BLaER1 (cell line): ENCODE results near the gene KHDRBS1.

Experiments used
- H3K27ac ChIP-seq: shearing (Covaris generic); formaldehyde crosslinking; 2 replicates; pipeline ENCODE4 v1.8.1; 2022
- H3K27me3 ChIP-seq: shearing (Covaris generic); formaldehyde crosslinking; 2 replicates; pipeline ENCODE4 v1.8.1; 2022
- H3K36me3 ChIP-seq: shearing (Covaris generic); formaldehyde crosslinking; 2 replicates; pipeline ENCODE4 v1.8.1; 2022
- H3K4me1 ChIP-seq: shearing (Covaris generic); formaldehyde crosslinking; 2 replicates; pipeline ENCODE4 v1.8.1; 2022
- H3K4me2 ChIP-seq: shearing (Covaris generic); formaldehyde crosslinking; 2 replicates; pipeline ENCODE4 v1.8.1; 2022
- H3K4me3 ChIP-seq: shearing (Covaris generic); formaldehyde crosslinking; 2 replicates; pipeline ENCODE4 v1.8.1; 2022
- H3K9ac ChIP-seq: shearing (Covaris generic); formaldehyde crosslinking; 2 replicates; pipeline ENCODE4 v1.8.1; 2022
- H3K9me3 ChIP-seq: shearing (Covaris generic); formaldehyde crosslinking; 2 replicates; pipeline ENCODE4 v1.8.1; 2022
- H4K20me1 ChIP-seq: shearing (Covaris generic); formaldehyde crosslinking; 2 replicates; pipeline ENCODE4 v1.8.1; 2022
- Cebpa-rat ChIP-seq: shearing (Covaris generic); IDR thresholded peaks from 2 replicates; pipeline ENCODE4 v1.8.1; 2022

KHDRBS1 gene, protein sequence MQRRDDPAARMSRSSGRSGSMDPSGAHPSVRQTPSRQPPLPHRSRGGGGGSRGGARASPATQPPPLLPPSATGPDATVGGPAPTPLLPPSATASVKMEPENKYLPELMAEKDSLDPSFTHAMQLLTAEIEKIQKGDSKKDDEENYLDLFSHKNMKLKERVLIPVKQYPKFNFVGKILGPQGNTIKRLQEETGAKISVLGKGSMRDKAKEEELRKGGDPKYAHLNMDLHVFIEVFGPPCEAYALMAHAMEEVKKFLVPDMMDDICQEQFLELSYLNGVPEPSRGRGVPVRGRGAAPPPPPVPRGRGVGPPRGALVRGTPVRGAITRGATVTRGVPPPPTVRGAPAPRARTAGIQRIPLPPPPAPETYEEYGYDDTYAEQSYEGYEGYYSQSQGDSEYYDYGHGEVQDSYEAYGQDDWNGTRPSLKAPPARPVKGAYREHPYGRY

DNA sequence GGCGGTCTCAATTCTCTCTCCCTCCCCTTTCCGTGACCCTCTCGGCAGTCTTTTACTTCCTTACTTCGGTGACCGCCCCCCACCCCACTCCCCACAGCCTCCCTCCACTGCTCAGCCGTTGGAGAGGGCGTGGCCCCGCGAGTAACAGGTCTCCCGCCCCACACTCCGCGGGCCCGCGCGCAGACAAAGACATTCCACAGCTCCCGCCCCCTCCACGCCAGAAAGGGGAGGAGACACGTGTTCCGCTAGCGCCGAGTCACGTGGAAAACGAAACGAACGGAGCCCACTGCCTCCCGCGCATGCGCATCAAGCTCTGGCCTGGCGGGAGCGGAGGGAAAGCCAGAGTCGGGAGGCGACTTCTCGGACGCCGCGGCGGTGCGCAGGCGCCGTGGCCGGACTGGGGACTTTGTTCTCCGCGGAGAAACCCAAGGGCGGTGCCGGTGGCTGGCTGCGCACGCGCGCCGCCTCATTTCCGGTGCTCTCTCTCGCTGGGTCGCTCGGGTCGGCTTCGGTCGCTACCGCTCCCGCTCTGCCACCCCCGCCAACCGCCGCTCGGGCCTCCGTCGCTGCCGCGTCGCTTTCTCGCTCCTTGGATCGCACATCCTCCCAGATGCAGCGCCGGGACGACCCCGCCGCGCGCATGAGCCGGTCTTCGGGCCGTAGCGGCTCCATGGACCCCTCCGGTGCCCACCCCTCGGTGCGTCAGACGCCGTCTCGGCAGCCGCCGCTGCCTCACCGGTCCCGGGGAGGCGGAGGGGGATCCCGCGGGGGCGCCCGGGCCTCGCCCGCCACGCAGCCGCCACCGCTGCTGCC is at the start of gene KHDRBS1:
KHDRBS1 (plus strand) TSS at position 483 of the 813 bp plus-strand sequence; CDS start at position 611, 128 bp downstream.
- peak within 1 kb of the TSS; percentile 100 for H3K4me3 ChIP-seq
- peaks cover 48% of the 10 kb centered on the region for H4K20me1 ChIP-seq
- H3K4me2 ChIP-seq: peak within 1 kb of the TSS; percentile 93
- peak within 1 kb of the TSS; percentile 100 for H3K27ac ChIP-seq
- peak within 1 kb of the TSS; percentile 100 for H3K9ac ChIP-seq
- no peaks in the 10 kb centered on the region for H3K9me3 ChIP-seq
- H3K27me3 ChIP-seq: no peaks in the 10 kb centered on the region
- H3K4me1 ChIP-seq: peaks cover 59% of the 10 kb centered on the region
- no peak for TF ChIP-seq Cebpa-rat
- peaks cover 29% of the 10 kb centered on the region for H3K36me3 ChIP-seq

DNA sequence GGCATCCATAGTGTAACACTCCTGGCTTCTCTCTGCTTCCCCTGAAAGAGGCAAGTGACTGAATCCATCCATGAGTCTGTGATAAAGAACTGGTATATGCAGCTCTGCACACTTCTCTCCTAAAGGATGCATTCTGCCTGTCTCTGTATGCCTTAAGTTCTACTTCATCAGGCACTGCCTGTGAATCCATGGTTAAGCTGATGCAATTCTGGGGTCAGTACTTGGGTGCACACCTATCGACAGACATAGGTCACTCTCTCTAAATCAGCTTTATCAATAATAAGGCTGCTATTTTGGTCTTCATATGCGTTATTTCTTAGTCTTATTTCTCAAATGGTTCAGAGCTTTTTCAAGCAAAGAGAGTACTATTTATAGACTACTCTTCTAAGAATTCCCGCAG is 42.8 kb upstream of the KHDRBS1 start:
- no peak overlapping the region for H3K27ac ChIP-seq
- 0 out of 2 replicates have a peak overlapping the region, but pooled peaks have one; percentile 1 for H3K4me2 ChIP-seq
- H3K9ac ChIP-seq: no peak overlapping the region
- no peak for TF ChIP-seq Cebpa-rat
- H3K36me3 ChIP-seq: no peaks in the 10 kb centered on the region
- no peaks in the 10 kb centered on the region for H3K27me3 ChIP-seq
- H3K4me3 ChIP-seq: no peak overlapping the region
- H4K20me1 ChIP-seq: no peaks in the 10 kb centered on the region
- no peaks in the 10 kb centered on the region for H3K9me3 ChIP-seq
- H3K4me1 ChIP-seq: peaks cover 29% of the 10 kb centered on the region

DNA sequence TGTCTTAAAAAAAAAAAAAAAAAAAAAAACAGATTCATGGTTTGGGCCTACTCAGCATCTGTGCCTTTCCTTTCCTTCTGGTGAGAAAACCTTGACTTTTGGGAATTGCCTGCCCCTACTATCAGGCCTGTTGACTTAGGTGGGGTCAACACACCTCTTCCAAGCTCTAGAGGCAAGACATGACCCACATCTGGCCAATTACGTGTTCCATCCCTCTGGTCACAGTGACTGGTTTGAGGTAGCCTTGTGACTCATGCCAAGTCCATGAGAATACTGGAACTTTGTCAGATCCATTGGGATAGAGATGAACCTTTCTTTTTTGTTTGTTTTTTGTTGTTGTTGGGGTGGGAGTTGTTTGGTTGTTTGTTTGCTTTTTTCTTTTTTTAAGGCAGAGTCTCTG is 37.3 kb upstream of the KHDRBS1 start:
- no peaks in the 10 kb centered on the region for H4K20me1 ChIP-seq
- H3K4me3 ChIP-seq: no peak overlapping the region
- peak overlapping the region; percentile 77 for H3K4me2 ChIP-seq

DNA sequence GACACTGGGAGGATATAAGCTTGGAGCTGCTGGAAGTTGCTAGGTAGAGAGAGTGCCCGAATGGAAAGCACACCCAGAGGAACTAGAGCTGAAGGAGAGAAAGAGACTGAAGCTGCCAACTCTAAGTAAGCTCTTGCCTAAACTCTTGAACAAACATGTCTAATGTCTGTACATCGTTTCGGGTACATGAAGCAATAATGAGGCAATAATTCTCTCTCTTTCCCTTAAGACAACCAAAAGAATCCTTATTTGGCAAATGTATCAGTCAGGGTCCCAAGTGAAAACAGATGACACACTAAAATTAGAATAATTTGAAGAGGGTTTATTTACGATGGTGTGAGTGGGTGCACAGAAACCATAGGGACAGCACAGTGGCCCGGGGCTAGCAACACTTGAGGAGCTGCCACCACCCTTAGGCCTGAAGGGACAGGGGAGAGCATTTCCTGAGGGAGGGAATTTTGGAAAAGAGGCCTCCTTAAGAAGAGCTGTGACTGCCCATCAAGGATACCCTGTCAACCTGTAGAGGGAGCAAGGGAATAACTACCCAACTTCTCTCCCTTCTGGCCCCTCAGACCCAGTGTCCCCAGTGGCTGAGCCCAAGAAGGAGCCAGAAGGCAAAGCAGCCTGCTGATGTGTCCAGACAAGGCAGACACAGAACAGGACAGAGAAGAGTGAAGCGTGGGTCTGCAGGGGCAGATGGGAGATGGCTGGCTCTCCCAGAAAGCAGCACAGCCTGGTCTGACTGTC is 36.1 kb upstream of the KHDRBS1 start:
- peak overlapping the region; percentile 77 for H3K4me2 ChIP-seq
- no peaks in the 10 kb centered on the region for H3K36me3 ChIP-seq
- H3K4me1 ChIP-seq: peaks cover 71% of the 10 kb centered on the region
- no peak for TF ChIP-seq Cebpa-rat
- H3K27ac ChIP-seq: peak overlapping the region; percentile 73
- H3K4me3 ChIP-seq: 0 out of 2 replicates have a peak overlapping the region, but pooled peaks have one; percentile 26
- H3K27me3 ChIP-seq: no peaks in the 10 kb centered on the region
- H4K20me1 ChIP-seq: no peaks in the 10 kb centered on the region
- peak overlapping the region; percentile 68 for H3K9ac ChIP-seq
- H3K9me3 ChIP-seq: no peaks in the 10 kb centered on the region

More for the DNA sequence above, 37.3 kb upstream of the KHDRBS1 start:
- no peaks in the 10 kb centered on the region for H3K36me3 ChIP-seq
- no peaks in the 10 kb centered on the region for H3K9me3 ChIP-seq
- no peak for TF ChIP-seq Cebpa-rat
- H3K9ac ChIP-seq: no peak overlapping the region
- H3K27me3 ChIP-seq: no peaks in the 10 kb centered on the region
- no peak overlapping the region for H3K27ac ChIP-seq
- H3K4me1 ChIP-seq: peaks cover 72% of the 10 kb centered on the region

DNA sequence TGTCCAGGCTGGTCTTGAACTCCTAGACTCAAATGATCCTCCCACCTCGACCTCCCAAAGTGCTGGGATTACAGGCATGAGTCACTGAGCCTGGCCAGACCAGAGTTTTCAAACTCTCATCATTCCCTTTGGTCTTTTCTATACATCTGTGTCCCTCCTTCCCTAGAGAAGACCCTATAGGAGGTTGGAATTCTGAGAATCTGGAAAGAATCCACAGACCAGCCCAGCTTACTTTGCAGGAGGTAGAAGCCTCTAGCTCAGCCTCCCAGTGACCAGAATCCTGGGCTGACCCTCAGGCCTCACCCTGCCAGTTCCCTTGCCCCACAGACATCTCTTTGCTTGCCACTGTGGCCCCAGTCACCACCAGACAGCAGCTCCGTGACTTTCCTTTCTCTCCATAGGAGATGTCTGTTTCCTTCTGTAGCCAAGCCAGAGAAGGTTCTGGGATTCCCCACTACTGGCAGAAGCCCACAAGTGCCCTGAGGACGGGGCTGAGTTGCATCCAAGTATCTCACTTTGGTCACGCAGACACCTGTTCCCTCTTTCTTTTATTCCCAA is 34.7 kb upstream of the KHDRBS1 start:
- Histone ChIP-seq H3K27ac (peak overlapping the region; percentile 73), H4K20me1 (no peaks in the 10 kb centered on the region), H3K4me3 (no peak overlapping the region), H3K4me2 (peak overlapping the region; percentile 77), H3K9me3 (no peaks in the 10 kb centered on the region), H3K36me3 (no peaks in the 10 kb centered on the region), H3K9ac (peak overlapping the region; percentile 68; the same call in 1 of the 2 replicates), H3K27me3 (no peaks in the 10 kb centered on the region), H3K4me1 (peaks cover 83% of the 10 kb centered on the region)
- no peak for TF ChIP-seq Cebpa-rat

DNA sequence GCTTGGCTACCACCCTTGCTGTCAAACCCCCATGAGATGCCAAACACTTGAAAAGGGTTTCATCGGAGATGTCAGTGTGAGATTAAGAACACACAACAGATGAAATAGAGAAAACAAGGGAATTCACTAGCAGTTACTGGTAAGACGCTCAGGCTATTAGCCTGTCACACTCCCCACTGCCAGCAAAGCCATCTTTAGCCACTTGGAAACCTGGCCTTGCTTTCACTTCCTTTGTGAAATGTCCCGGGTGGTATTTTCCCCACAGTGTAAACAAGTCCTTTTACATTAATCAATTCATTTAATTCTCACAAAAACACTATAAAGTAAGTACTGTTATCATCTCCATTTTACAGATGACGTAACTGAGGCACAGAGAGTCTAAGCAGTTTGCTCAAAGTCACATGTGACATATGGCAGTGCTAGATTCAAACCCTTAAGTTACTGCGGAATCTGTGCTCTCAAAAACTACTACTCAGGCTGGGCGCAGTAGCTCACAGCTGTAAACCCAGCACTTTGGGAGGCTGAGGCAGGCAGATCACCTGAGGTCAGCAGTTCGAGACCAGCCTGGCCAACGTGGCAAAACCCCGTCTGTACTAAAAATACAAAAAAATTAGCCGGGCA is 32.7 kb upstream of the KHDRBS1 start:
- Histone ChIP-seq H3K4me2 (peak overlapping the region; percentile 93), H3K4me3 (no peak overlapping the region), H3K4me1 (peaks cover 96% of the 10 kb centered on the region), H3K27me3 (no peaks in the 10 kb centered on the region), H3K27ac (peak overlapping the region; percentile 90), H3K36me3 (no peaks in the 10 kb centered on the region), H4K20me1 (no peaks in the 10 kb centered on the region), H3K9me3 (no peaks in the 10 kb centered on the region), H3K9ac (peak overlapping the region; percentile 67; the same call in 1 of the 2 replicates)
- no peak for TF ChIP-seq Cebpa-rat

DNA sequence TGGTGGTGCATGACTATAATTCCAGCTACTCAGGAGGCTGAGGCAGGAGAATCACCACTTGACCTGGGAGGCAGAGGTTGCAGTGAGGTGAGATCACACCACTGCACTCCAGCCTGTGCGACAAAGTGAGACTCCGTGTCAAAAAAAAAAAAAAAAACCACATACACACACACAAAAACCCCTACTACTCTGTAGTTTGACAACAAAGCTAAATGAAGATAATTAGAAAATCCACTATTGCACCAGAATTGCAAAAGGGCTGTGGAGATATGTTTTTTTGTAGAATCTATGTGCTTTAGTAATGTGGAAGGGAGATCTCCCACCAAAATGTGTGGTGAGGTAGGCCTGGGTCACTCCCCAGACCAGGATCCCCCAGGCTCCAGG is 32.2 kb upstream of the KHDRBS1 start:
- TF ChIP-seq Cebpa-rat: no peak
- Histone ChIP-seq H3K4me2 (peak overlapping the region; percentile 93), H3K9me3 (no peaks in the 10 kb centered on the region), H3K27ac (peak overlapping the region; percentile 90), H3K4me1 (peaks cover 99% of the 10 kb centered on the region), H4K20me1 (no peaks in the 10 kb centered on the region), H3K9ac (peak overlapping the region; percentile 67; the same call in 1 of the 2 replicates), H3K27me3 (no peaks in the 10 kb centered on the region), H3K4me3 (peak overlapping the region; percentile 9; the same call in 1 of the 2 replicates), H3K36me3 (no peaks in the 10 kb centered on the region)

DNA sequence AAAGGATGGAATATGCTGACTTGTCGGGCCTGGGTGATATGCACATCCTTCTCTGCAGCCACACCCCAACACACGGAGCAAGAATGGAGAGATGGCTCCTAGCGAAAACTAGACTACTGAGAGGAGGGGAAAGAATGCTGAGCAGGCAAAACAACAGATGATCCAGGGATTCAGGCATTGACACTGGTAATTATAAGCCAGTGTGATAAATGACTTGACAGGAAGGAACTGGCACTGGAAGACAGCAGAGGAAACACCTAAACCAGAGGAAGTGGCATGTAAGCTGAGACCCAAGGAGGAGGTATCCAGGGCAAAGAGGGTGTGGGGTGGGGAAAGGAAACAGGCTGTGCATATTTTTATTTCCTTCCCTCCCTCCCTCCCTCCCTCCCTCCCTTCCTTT is 31.7 kb upstream of the KHDRBS1 start:
- Histone ChIP-seq H3K9ac (peak overlapping the region; percentile 67; the same call in 1 of the 2 replicates), H3K4me3 (peak overlapping the region; percentile 9; the same call in 1 of the 2 replicates), H4K20me1 (no peaks in the 10 kb centered on the region), H3K27ac (peak overlapping the region; percentile 90), H3K4me1 (peaks cover 99% of the 10 kb centered on the region), H3K36me3 (no peaks in the 10 kb centered on the region), H3K9me3 (no peaks in the 10 kb centered on the region), H3K27me3 (no peaks in the 10 kb centered on the region), H3K4me2 (peak overlapping the region; percentile 93)
- TF ChIP-seq Cebpa-rat: no peak
